ENCODE measurements around the gene P2RX3.
"Not testable (repeated sequence)": the region's sequence is repeated elsewhere in the genome, so short reads cannot be mapped to it uniquely, and the experiment has no call there.

GRCh38 chr11:57403003-57403801 is 65.0 kb downstream of the P2RX3 start:
- TF ChIP-seq CTCF (IDR thresholded peaks at IDR 0.05); POLR2A (IDR thresholded peaks at IDR 0.05); POLR2AphosphoS5 (IDR thresholded peaks at IDR 0.05); EP300 (IDR thresholded peaks at IDR 0.05; ENCODE audit: low read depth): not testable (repeated sequence)

All from transverse colon (tissue), 4 donors.